Left renal cortex interstitium (tissue), 4 donors: ENCODE measurements around the gene METTL23. TPM values are rescaled to one million over a fixed set of nuclear protein-coding genes. Genes with fewer than 3 reads are reported as not detected.
"Not testable (repeated sequence)": the region's sequence is repeated elsewhere in the genome, so short reads cannot be mapped to it uniquely, and the experiment has no call there.

Experiments
- DNase-seq, 4 donors: peaks; one replicate each; pipeline ENCODE4 v3.0.0-alpha.2; 2013; ENCODE audit warnings: low read depth in 4 of 4, low spot score in 2 of 4, missing footprints in 1 of 4
- polyA plus RNA-seq, 4 donors: library from polyadenylated mRNA; unstranded; fragments of 120-200 nt; gene quantifications; one replicate each; pipeline ENCODE4 v1.2.1, GENCODE V29; 2013; ENCODE audit not compliant: insufficient read length in 4 of 4

Gene METTL23
- polyA plus RNA-seq, 4 donors: 38.3 to 47.6 (median 40.0) TPM

GRCh38 chr17:76710863-76711611, 15.6 kb upstream of the METTL23 start, which contains the start of gene MXRA7:
TSS of gene MXRA7 (minus strand) at chr17:76710965. CDS start at chr17:76710946, 19 bp downstream.
- no peak for DNase-seq

DNA sequence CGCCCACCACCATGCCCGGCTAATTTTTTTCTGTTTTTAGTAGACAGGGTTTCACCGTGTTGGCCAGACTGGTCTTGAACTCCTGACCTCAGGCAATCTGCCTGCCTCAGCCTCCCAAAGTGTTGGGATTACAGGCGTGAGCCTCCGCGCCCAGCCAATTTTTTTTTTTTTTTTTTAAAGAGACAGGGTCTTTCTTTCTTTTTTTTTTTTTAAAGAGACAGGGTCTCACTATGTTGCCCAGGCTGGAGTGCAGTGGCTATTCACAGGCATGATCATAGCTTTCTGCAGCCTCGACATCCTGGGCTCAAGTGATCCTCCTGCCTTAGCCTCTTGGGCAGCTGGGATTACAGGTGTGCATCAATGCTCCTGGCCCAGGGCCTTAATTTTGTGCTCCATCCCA, 14.3 kb upstream of the METTL23 start:
- not testable (repeated sequence) for DNase-seq

- DNase-seq: no peak
These were observed 12.9 kb upstream of the METTL23 start for GRCh38 chr17:76713765-76714164.

GRCh38 chr17:76714336-76714735, 12.3 kb upstream of the METTL23 start:
- no peak for DNase-seq

DNA sequence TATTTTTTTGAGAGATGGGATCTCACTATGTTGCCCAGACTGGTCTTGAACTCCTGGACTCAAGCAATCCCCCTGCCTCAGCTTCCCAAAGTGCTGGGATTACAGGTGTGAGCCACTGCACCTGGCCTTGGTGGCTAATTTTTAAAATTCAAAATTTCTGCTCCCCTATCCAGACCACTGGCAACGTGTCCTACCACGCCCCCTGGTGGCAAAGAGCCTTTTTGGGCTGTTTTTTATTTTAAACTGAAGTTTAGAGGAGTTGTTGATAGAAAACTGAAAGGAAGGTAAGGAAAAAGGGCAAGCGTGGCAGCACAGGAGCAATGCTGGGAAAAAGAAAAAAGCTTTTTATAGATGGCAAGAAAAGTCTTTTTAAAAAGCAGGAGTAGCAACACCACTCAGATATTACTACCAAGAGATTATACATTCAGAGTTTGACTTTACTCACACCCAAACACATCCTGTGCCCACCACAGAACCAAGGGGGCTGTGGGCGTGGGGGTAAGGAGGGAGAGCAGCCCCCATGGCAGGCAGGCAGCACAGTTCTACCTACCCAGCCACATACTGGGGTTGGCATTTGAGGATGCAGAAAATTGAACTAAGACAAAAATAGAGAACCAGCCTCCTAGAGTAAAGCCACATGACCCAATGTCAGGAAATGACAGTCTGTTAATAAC, 11.7 kb upstream of the METTL23 start:
- no peak for DNase-seq

DNA sequence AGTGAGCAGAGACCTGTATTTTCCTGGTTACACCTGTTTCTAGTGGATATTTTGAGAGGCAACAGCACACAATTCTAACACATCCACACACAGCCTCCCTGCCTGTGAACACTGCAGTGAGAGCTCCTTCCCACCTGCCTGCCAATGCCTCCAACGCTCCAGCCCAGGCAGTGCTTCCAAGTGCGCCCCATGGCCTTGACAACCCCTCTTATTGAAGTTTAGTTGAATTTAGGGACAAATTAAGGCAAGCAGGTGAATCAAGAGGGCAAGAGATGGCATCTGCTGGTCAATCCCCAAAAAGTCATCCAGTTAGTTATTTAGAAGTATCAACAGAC, 11.2 kb upstream of the METTL23 start:
- DNase-seq: no peak

GRCh38 chr17:76716146-76716838, 10.3 kb upstream of the METTL23 start:
- no peak for DNase-seq

GRCh38 chr17:76716839-76717215, 9.8 kb upstream of the METTL23 start:
- no peak for DNase-seq

DNA sequence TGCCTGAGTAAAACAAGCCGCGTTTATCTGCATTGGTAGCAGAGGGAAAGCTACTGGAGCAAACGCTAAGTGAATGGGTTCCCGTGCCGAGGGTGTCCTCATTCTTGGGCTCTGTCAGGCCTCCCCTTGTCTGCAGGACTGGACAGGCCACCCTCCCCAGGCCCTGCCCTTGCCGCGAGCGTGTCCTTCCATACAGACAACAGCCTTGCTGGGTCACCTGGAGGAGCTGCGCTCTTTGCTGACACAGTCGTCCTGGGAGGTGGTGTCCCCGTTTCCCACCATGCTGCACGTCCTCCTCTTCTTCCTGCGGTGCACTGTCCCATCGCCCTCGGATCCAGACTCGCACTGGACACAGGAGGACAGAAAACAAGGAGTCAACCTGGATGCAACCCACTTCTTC, 8.1 kb upstream of the METTL23 start:
- no peak for DNase-seq

DNA sequence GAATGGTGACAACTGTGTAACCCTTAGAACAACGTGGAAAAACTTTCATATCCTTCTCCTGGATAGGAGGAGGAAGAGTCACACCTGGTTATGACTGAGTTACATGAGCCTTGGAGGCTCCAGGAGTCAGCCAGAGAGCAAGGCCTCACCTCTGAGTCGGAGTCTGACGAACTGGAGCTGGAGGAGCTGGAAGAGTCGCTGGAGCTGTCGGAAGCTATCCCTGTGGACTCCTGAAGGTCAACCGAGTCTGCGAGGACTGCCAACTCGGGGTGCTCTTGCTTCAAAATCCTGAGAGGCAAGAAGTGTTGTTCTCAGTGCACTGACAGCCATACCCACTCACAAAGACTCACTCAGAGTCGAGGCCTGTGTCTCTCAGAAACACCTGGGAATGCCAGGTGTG, 6.4 kb upstream of the METTL23 start:
- DNase-seq: no peak

DNA sequence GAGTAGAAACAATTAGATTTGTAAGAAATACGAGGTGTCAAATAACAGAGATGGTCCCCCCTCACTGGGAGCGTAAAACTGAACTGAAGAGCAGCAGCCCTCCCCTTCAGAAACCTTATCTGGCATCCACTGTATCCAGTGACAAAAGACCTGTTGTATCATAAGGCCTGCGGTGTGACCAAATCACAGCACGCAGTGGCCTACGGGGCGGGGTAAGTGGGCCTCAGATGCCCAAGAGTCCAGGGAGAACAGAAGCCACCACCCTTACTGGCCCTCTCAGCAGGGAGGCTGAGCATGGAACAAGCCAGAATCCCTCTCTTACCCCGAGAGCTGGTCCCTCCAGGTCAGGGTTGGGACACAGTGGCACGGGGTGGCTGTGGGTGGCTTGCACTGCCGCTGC, 5.7 kb upstream of the METTL23 start:
- no peak for DNase-seq

GRCh38 chr17:76721463-76721862, 5.2 kb upstream of the METTL23 start:
- DNase-seq: no peak

- no peak for DNase-seq
These were observed 4.4 kb upstream of the METTL23 start for GRCh38 chr17:76722279-76722678.

DNA sequence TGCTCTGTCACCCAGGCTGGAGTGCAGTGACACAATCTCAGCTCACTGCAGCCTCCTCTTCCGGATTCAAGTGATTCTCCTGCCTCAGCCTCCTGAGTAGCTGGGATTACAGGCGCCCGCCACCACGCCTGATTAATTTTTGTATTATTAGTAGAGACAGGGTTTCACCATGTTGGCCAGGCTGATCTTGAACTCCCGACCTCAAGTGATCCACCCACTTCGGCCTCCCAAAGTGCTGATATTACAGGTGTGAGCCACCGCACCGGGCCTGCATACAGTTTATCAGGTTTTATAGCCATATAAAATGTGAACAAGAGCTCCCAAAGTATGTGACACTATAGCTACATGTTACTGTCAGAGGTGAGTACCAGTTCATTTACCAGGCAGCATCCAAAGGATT, 3.7 kb upstream of the METTL23 start:
- not testable (repeated sequence) for DNase-seq

GRCh38 chr17:76723812-76724211, 2.8 kb upstream of the METTL23 start:
- no peak for DNase-seq

GRCh38 chr17:76725580-76726230, 934 bp upstream of the METTL23 start:
- peak in 1 of 4 donors; percentile 21 for DNase-seq

- DNase-seq: peak in 3 of 4 donors; percentile 81 to 92 (median 92)
These were observed 336 bp upstream of the METTL23 start, which contains the start of gene JMJD6 for GRCh38 chr17:76726231-76726775. TSS of gene JMJD6 (minus strand) at chr17:76726606. CDS start at chr17:76726475, 131 bp downstream.

GRCh38 chr17:76727745-76728456, 1.3 kb downstream of the METTL23 start:
- DNase-seq: no peak

DNA sequence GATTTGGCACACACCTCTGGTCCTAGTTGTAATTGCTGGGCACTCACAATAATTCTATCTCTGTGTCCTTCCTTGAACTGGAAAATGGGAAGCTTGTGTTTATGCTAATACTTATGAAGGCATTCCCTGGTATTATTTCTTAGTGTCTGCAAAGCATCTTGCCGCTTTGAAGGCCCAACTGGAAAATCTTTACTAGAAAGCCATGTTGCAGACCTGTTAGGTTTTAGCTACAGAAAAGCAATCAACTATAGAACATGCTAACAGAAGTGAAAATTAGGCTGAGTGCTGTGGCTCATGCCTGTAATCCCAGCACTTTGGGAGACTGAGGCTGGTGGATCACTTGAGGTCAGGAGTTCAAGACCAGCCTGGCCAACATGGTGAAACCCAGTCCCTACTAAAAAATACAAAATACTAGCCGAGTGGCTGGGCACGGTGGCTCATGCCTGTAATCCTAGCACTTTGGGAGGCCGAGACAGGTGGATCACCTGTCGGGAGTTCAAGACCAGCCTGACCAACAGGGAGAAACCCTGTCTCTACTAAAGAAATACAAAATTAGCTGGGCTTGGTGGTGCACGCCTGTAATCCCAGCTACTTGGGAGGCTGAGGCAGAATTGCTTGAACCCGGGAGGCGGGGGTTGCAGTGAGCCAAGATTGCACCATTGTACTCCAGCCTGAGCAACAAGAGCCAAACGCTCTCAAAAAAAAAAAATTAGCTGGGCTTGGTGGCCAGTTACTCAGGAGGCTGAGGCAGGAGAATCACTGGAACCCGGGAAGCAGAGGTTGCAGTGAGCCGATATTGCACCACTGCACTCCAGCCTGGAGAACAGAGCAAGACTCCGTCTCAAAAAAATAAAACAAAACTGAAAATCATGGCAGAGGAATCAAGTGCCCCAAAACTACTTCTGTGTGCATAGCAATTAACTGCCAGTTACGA, 5.4 kb downstream of the METTL23 start:
- DNase-seq: not testable (repeated sequence)
